ENCODE results near the gene SLAMF6. TPM values are rescaled to one million over a fixed set of nuclear protein-coding genes. Genes with fewer than 3 reads are reported as not detected.

SLAMF6 gene
- total and polyA plus RNA-seq, 4 donors, result 0.76 to 1.2 (median 0.92) TPM

DNA sequence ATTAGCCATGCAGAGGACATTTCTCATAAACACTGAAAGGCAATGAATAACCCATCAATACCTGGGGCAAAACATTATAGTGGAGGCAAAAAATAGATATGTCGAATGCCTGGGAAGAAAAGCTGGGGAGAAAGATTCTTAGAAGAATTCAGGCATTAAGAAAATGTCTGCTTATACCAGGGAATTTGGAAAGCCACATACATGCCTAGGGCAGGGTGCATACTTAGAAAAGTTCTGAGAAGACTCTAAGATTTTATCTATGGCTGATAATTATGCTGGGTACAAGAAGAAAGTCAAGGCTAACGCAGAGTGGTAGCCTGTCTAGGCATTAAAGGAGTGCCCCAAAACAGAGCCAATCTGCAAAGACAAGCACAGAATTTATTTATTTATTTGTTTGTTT is 18.4 kb downstream of the SLAMF6 start (continued):
- TF ChIP-seq RXRA (IDR thresholded peaks at IDR 0.05) (no peak), GABPA (IDR thresholded peaks at IDR 0.05 in 1 of 2, conservative IDR thresholded peaks at IDR 0.05 in 1 of 2) (no peak), RAD21 (IDR thresholded peaks at IDR 0.05) (no peak), ZBTB33 (IDR thresholded peaks at IDR 0.05) (no peak), HNF4A (conservative IDR thresholded peaks at IDR 0.05) (no peak), FOXA2 (IDR thresholded peaks at IDR 0.05) (no peak), YY1 (IDR thresholded peaks at IDR 0.05) (no peak), MAX (IDR thresholded peaks at IDR 0.05) (no peak), FOXA1 (IDR thresholded peaks at IDR 0.05) (no peak), NR2F2 (IDR thresholded peaks at IDR 0.05) (no peak), TAF1 (conservative IDR thresholded peaks at IDR 0.05) (no peak), HNF4G (IDR thresholded peaks at IDR 0.05) (no peak)

- Histone ChIP-seq H3K27ac (ENCODE audit: low read depth in 1 of 2, low read length in 2 of 2) (no peak overlapping the region), H3K4me1 (ENCODE audit: control insufficient read depth in 4 of 4, insufficient read depth in 4 of 4, low read length in 3 of 4) (no peaks in the 10 kb centered on the region), H3K27me3 (ENCODE audit: control insufficient read depth in 4 of 4, insufficient read depth in 4 of 4, low read length in 3 of 4) (no peaks in the 10 kb centered on the region), H3K9ac (ENCODE audit: low read depth in 1 of 2, low read length in 2 of 2) (no peak overlapping the region), H3K4me3 (ENCODE audit: low read depth in 1 of 3, low read length in 3 of 3) (no peak overlapping the region), H3K36me3 (ENCODE audit: control insufficient read depth in 4 of 4, insufficient read depth in 3 of 4, low read depth in 1 of 4, low read length in 3 of 4) (no peaks in the 10 kb centered on the region), H3K9me3 (ENCODE audit: control insufficient read depth in 4 of 4, low read length in 3 of 4) (peaks cover 0 to 4% (median 0%) of the 10 kb centered on the region in 4 donors)
- TF ChIP-seq REST (IDR thresholded peaks at IDR 0.05) (no peak), FOXA2 (IDR thresholded peaks at IDR 0.05) (no peak), GABPA (IDR thresholded peaks at IDR 0.05 in 1 of 2, conservative IDR thresholded peaks at IDR 0.05 in 1 of 2) (no peak), ZBTB33 (IDR thresholded peaks at IDR 0.05) (no peak), EGR1 (IDR thresholded peaks at IDR 0.05; ENCODE audit: low read depth in 2 of 2) (no peak), CTCF (IDR thresholded peaks at IDR 0.05; ENCODE audit: low read depth, low read length, missing input control) (no peak), TAF1 (conservative IDR thresholded peaks at IDR 0.05) (no peak), MAX (IDR thresholded peaks at IDR 0.05) (no peak), ATF3 (IDR thresholded peaks at IDR 0.05) (no peak), NR2F2 (IDR thresholded peaks at IDR 0.05) (no peak), FOXA1 (IDR thresholded peaks at IDR 0.05) (no peak), JUND (IDR thresholded peaks at IDR 0.05) (no peak), RXRA (IDR thresholded peaks at IDR 0.05) (no peak), HNF4A (conservative IDR thresholded peaks at IDR 0.05) (no peak), RAD21 (IDR thresholded peaks at IDR 0.05) (no peak), YY1 (IDR thresholded peaks at IDR 0.05) (no peak), SP1 (IDR thresholded peaks at IDR 0.05) (no peak), HNF4G (IDR thresholded peaks at IDR 0.05) (no peak)
- DNase-seq (ENCODE audit: low spot score), result no peak
- WGBS, result 95% methylated on average over 6 of the region's 6 CpGs
These were observed 20.0 kb downstream of the SLAMF6 start for GRCh38 chr1:160503087-160503486.

Data from liver (tissue), 9 donors.